Bone marrow (tissue), 2 donors: ENCODE data around the gene KANSL1.
A peak's percentile ranks its signal among the peaks of the same experiment; 100 is the strongest.
"Not testable (repeated sequence)": the region's sequence is repeated elsewhere in the genome, so short reads cannot be mapped to it uniquely, and the experiment has no call there.

Source experiments
- DNase-seq, 2 donors: peaks; one replicate each; lab custom pipeline; 2025; lab: John Stamatoyannopoulos, UW

KANSL1 gene, protein sequence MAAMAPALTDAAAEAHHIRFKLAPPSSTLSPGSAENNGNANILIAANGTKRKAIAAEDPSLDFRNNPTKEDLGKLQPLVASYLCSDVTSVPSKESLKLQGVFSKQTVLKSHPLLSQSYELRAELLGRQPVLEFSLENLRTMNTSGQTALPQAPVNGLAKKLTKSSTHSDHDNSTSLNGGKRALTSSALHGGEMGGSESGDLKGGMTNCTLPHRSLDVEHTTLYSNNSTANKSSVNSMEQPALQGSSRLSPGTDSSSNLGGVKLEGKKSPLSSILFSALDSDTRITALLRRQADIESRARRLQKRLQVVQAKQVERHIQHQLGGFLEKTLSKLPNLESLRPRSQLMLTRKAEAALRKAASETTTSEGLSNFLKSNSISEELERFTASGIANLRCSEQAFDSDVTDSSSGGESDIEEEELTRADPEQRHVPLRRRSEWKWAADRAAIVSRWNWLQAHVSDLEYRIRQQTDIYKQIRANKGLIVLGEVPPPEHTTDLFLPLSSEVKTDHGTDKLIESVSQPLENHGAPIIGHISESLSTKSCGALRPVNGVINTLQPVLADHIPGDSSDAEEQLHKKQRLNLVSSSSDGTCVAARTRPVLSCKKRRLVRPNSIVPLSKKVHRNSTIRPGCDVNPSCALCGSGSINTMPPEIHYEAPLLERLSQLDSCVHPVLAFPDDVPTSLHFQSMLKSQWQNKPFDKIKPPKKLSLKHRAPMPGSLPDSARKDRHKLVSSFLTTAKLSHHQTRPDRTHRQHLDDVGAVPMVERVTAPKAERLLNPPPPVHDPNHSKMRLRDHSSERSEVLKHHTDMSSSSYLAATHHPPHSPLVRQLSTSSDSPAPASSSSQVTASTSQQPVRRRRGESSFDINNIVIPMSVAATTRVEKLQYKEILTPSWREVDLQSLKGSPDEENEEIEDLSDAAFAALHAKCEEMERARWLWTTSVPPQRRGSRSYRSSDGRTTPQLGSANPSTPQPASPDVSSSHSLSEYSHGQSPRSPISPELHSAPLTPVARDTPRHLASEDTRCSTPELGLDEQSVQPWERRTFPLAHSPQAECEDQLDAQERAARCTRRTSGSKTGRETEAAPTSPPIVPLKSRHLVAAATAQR (N-terminal part only)

DNA sequence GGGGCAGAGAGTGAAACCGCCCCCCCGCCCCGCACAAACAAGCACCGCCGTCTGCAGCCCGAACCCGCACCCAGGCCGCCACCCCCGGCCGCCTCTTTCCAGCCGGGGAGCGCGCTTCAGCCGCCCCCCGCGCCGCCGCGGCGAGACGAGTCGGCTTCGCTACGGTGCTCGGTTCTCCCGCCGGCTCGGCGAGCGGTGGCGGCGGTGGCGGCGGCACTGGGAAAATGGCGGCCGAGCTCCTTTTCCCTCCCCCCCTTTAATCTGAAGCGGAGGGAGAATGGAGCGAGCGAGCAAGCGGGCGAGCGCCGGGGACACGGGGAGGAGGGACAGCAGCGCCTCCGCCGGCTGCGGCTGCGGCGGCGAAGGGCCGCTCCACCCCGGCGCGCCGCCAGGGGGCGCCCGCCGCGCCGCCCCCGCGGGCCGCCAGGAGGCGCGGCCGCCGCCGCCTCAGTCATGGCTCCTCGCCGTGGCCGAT, at the start of gene KANSL1:
KANSL1 (minus strand) TSS at position 279 of the 475 bp plus-strand sequence. CDS start 21,286 bp downstream, outside the sequence.
- DNase-seq, result peak; percentile 94 to 95

DNA sequence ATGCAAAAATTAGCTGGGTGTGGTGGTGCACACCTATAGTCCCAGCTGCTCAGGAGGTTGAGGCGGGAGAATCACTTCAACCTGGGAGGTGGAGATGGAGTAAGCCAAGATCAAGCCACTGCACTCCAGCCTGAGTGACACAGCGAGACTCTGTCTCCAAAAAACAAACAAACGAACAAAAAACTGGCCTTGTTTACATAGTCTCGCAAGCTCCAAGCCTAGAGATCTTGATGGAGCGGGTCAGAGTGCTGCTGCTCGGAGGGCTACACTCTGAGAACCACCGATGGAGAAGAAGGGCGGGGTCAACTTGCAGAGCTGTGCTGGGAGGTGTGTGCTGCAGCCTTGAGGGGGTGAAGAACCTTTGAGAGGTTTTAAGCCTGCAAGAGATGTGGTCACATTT, 38.1 kb upstream of the KANSL1 start:
- DNase-seq, result not testable (repeated sequence)

DNA sequence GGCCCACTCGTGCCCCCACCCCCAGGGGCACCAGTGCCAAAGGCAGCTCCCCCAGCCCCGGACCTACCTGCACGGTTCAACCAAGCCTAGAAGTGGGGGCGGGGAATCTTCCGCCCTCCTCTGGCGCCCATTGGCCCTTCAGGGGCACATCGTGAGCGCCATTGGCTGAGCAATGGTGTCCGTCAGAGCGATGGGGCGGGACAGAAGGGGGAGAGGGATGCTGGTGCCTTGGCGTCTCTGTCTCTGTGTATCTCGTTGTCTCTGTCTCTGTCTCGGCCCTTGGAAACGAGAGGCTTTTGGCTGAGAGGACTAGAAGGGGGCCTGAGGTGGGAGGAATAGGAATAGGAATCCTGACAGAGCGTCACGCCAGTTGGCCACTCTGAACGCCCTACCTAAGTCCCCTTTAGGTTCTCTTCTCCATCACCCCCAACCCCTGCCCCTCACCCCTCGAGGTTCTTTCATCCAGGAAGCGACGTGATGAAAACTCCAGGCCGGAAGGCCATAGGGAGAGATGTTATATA, 32.1 kb upstream of the KANSL1 start:
- DNase-seq, result peak; percentile 74 to 81

DNA sequence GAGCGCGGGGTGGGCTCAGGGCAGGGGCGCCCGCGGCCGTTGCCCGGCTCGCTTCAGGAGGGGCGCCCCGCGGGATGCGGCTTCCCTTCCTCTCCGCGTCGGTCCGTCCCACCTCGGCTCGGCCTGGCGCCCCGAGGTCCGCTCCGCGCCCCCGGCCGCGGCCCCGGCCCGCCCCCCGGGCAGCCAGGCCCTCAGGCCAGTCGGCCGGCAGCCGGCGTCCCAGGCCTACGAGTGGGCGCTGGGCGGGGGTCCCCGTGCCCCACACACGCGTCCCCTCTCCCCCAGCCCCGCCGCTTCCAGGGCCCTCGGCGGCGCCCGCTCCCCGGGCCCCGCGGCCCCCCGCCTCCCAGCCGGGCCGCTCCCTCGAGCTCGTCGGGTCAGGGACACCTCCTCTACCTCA, 31.6 kb upstream of the KANSL1 start:
- DNase-seq, result not testable (repeated sequence)

DNA sequence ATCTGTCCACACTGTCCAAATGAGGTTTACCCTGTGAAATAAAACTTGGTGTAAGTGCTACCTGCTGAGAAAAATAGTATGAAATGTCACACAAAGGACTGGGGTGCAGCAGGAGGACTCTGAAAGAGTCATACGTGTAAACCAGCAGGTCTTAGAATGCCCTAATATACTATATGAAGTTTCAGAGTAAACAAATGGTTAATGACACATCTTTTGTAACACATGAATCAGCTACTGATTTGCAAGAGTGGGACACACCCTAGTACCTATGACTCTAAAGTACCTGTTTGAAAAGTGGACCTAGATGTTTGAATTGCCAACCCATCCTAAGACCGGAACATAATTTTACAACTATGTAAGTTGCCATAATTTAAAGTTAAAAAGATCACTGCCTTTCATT, 29.8 kb upstream of the KANSL1 start:
- DNase-seq, result not testable (repeated sequence)

GRCh38 chr17:46216682-46217081, 23.5 kb upstream of the KANSL1 start:
- no peak for DNase-seq

DNA sequence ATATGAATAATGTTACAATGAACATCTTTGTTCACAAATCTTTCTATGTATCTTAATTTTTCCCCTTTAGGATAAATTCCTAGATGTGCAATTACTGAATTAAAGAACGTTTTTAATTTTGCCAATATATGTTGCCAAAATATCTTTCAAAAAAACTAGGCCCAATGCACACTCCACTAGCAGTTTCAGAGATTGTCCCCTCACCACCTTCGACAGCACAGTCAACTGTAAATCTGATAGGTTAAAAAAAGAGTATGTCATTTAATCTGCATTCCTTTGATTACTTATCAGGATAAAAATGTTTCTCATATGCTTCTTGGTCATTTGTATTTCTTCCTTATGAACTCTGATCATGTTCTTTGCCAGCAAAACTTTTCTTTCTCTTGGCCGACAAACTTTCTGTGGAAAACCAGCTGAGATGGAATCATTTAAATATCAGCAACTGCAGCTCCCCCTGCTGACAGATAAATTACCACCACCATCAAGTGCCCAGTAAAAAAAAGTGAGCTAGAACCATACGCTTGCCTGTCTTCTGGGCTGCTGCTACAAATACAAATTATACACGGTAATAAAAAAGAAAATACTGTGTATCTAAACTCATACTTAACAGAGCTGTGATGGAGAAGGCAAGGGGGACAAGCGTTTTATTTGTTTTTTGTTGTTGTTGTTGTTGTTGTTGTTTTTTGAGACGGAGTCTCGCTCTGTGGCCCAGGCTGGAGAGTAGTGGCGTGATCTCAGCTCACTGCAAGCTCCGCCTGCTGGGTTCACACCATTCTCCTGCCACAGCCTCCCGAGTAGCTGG, 19.6 kb upstream of the KANSL1 start:
- DNase-seq, result peak in 1 of 2 donors; percentile 66

- no peak for DNase-seq
Observed at GRCh38 chr17:46208997-46209396, 15.8 kb upstream of the KANSL1 start.

DNA sequence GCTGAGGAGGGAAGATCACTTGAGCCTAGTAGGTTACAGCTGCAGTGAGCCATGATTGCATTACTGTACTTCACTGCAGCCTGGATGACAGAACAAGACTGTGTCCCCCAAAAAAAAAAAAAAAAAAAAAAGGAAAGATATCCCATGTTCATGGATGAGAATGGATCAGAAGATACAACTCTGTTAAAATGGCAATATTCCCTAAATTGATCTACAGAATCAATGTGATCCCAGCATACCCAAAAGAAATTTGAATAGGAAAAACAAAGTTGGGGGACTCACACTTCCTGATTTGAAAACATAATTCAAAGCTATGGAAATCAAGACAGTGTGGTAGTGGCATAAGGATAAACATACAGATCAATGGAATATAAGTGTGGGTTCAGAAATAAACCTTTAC, 12.7 kb upstream of the KANSL1 start:
- no peak for DNase-seq

DNA sequence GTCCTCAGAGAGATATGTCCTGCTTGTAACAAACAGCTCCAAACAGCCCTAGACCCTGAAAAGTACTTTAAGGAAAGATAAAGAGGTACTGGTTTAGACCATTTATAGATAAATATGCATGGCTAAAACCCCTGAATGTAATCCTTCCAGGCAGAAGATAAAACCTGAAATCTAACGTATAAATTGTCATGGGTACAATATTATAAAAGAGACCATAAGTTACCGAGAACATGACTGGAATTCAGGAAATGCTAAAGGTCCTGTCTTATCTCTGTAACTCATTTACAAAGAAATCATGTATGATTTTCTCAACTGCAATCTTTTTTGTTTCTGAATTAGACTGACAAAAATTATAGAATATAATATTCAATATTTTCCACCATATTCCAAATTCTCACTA, 9.2 kb upstream of the KANSL1 start:
- no peak for DNase-seq

GRCh38 chr17:46201491-46201890, 8.3 kb upstream of the KANSL1 start:
- no peak for DNase-seq

GRCh38 chr17:46200197-46200596, 7.0 kb upstream of the KANSL1 start:
- DNase-seq, result no peak

- DNase-seq, result no peak
Observed at GRCh38 chr17:46199379-46199778, 6.2 kb upstream of the KANSL1 start.

DNA sequence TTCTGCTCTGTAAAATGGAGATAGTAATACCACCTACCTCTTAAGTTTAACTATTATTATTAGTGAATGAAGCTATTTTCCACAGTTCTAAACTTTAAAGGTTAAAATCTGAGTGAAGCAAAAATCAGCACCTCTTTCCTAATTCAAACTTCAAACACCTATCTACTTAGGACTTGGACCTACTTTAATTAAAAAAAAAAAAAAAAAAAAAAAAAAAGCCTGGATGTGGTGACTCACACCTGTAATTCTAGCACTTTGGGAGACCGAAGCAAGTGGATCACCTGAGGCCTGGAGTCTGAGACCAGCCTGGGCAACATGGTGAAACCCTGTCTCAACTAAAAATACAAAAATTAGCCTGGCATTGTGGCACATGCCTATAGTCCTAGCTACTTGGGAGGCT, 5.0 kb upstream of the KANSL1 start:
- no peak for DNase-seq

- DNase-seq, result no peak
Observed at GRCh38 chr17:46197530-46197929, 4.3 kb upstream of the KANSL1 start.

- no peak for DNase-seq
Observed at GRCh38 chr17:46195939-46196716, 2.9 kb upstream of the KANSL1 start.

- DNase-seq, result no peak
Observed at GRCh38 chr17:46195217-46195855, 2.1 kb upstream of the KANSL1 start.

GRCh38 chr17:46194393-46195216, 1.4 kb upstream of the KANSL1 start:
- peak in 1 of 2 donors; percentile 72 for DNase-seq
